GDM1 (cell line): ENCODE results near the gene TBCEL.
"Not testable (repeated sequence)": the region's sequence is repeated elsewhere in the genome, so short reads cannot be mapped to it uniquely, and the experiment has no call there.

ENCODE experiments used
- DNase-seq: peaks from one replicate; lab custom pipeline; 2025; lab: John Stamatoyannopoulos, UW

The TBCEL gene

GRCh38 chr11:121023848-121024751 lies at the start of gene TBCEL:
TBCEL (plus strand) TSS chr11:121024102; CDS start chr11:121045691, 21,589 bp downstream.
- DNase-seq = peak; percentile 69

GRCh38 chr11:120974466-120974865 lies 49.4 kb upstream of the TBCEL start:
- DNase-seq = no peak

- no peak for DNase-seq
These were observed 48.9 kb upstream of the TBCEL start for GRCh38 chr11:120974965-120975364.

- DNase-seq = no peak
These were observed 46.4 kb upstream of the TBCEL start for GRCh38 chr11:120977266-120978137.

- DNase-seq = no peak
These were observed 45.2 kb upstream of the TBCEL start for GRCh38 chr11:120978701-120979100.

GRCh38 chr11:120985718-120986569 lies 38.0 kb upstream of the TBCEL start:
- DNase-seq = no peak

GRCh38 chr11:120988603-120989002 lies 35.3 kb upstream of the TBCEL start:
- DNase-seq = no peak

- no peak for DNase-seq
These were observed 31.8 kb upstream of the TBCEL start for GRCh38 chr11:120991830-120992686.

- no peak for DNase-seq
These were observed 29.6 kb upstream of the TBCEL start for GRCh38 chr11:120994091-120994859.

GRCh38 chr11:120995184-120995583 lies 28.7 kb upstream of the TBCEL start:
- no peak for DNase-seq

- no peak for DNase-seq
These were observed 26.9 kb upstream of the TBCEL start for GRCh38 chr11:120996973-120997372.

- DNase-seq = no peak
These were observed 25.3 kb upstream of the TBCEL start for GRCh38 chr11:120998581-120998980.

GRCh38 chr11:121004206-121004840 lies 19.6 kb upstream of the TBCEL start:
- DNase-seq = no peak

GRCh38 chr11:121006922-121007321 lies 17.0 kb upstream of the TBCEL start:
- no peak for DNase-seq

- no peak for DNase-seq
These were observed 15.4 kb upstream of the TBCEL start for GRCh38 chr11:121008551-121008950.

- no peak for DNase-seq
These were observed 11.8 kb upstream of the TBCEL start for GRCh38 chr11:121012091-121012490.

- no peak for DNase-seq
These were observed 5.2 kb upstream of the TBCEL start for GRCh38 chr11:121018746-121019145.

- not testable (repeated sequence) for DNase-seq
These were observed 2.2 kb upstream of the TBCEL start for GRCh38 chr11:121021718-121022117.

- no peak for DNase-seq
These were observed 1.1 kb downstream of the TBCEL start for GRCh38 chr11:121024989-121025388.

GRCh38 chr11:121029153-121029552 lies 5.3 kb downstream of the TBCEL start:
- DNase-seq = no peak
